OCI-LY3 (cell line): ENCODE results near the gene PXDC1.

Source experiments
- EZH2phosphoT487 ChIP-seq: fragments of 200-600 bp; shearing (Covaris generic); IDR thresholded peaks from 2 replicates; pipeline ENCODE4 v1.6.1; 2018; ENCODE audit warnings: antibody characterized with exemption, mixed run types, low read depth
- TF ChIP-seq, protein P1 (sequence below): fragments of 200-600, 300-600 bp; sonication (generic); IDR thresholded peaks from 2 replicates; pipeline ENCODE4 v1.5.1; 2014; ENCODE audit warnings: antibody characterized with exemption, low read length, low read depth

DNA sequence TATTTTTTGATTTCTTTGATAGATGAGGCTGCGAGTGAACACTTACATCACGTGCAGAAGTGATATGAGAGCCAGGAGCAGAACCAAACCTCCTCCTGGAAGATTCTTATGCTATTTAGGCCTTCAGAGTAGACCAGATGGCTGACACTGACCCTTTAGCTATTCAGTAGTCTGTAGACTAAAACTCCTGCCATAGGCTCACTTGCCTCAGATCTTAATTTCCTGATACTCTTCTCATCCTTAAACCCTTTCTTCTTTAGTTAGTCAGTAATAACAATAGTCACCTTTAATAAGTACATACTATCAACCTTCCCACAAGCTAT, 45.2 kb upstream of the PXDC1 start:
- TF ChIP-seq, protein P1, sequence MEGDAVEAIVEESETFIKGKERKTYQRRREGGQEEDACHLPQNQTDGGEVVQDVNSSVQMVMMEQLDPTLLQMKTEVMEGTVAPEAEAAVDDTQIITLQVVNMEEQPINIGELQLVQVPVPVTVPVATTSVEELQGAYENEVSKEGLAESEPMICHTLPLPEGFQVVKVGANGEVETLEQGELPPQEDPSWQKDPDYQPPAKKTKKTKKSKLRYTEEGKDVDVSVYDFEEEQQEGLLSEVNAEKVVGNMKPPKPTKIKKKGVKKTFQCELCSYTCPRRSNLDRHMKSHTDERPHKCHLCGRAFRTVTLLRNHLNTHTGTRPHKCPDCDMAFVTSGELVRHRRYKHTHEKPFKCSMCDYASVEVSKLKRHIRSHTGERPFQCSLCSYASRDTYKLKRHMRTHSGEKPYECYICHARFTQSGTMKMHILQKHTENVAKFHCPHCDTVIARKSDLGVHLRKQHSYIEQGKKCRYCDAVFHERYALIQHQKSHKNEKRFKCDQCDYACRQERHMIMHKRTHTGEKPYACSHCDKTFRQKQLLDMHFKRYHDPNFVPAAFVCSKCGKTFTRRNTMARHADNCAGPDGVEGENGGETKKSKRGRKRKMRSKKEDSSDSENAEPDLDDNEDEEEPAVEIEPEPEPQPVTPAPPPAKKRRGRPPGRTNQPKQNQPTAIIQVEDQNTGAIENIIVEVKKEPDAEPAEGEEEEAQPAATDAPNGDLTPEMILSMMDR, result no peak
- TF ChIP-seq EZH2phosphoT487, result no peak
